WTC11 (cell line): Measurements from ENCODE around the gene NRN1L. TPM values are rescaled to one million over a fixed set of nuclear protein-coding genes. Genes with fewer than 3 reads are reported as not detected.

Experiments
- ATAC-seq: fragments of 200-7000 bp; cut with Tn5 transposase; 2 replicates; pipeline ENCODE4 v1.10.0; 2021; ENCODE audit warnings: mild to moderate bottlenecking, moderate library complexity
- CTCF ChIA-PET: fragments of 300-600 bp; sonication (Branson Sonifier 250); formaldehyde crosslinking; loops from one replicate; lab custom pipeline; 2021; ENCODE audit warnings: antibody characterized with exemption; lab: Charles Lee
- POLR2A ChIA-PET: fragments of 350-600 bp; sonication (Branson Sonifier 250); formaldehyde crosslinking; loops from one replicate; lab custom pipeline; 2021; ENCODE audit warnings: antibody characterized with exemption; lab: Charles Lee
- DNase-seq: peaks from one replicate; pipeline ENCODE4 v3.0.0; 2021; ENCODE audit warnings: low spot score
- H3K27ac Mint-ChIP-seq: 2 replicates; pipeline ENCODE4 v1.8.0; 2021; ENCODE audit warnings: mixed read lengths
- H3K27me3 Mint-ChIP-seq: 2 replicates; pipeline ENCODE4 v1.8.0; 2021; ENCODE audit warnings: low read depth, mild to moderate bottlenecking, moderate library complexity, mixed read lengths
- H3K36me3 Mint-ChIP-seq: 2 replicates; pipeline ENCODE4 v1.8.0; 2021; ENCODE audit warnings: mixed read lengths
- H3K4me1 Mint-ChIP-seq: 2 replicates; pipeline ENCODE4 v1.8.0; 2022; ENCODE audit warnings: mixed read lengths
- H3K4me3 Mint-ChIP-seq: 2 replicates; pipeline ENCODE4 v1.8.0; 2021; ENCODE audit warnings: mild to moderate bottlenecking, moderate library complexity, mixed read lengths
- H3K9me3 Mint-ChIP-seq: 2 replicates; pipeline ENCODE4 v1.8.0; 2021; ENCODE audit warnings: mixed read lengths
- ESRRA ChIP-seq: sonication (generic); formaldehyde crosslinking; IDR thresholded peaks from 2 replicates; pipeline ENCODE4 v1.8.1; 2022; ENCODE audit warnings: mild to moderate bottlenecking, missing genetic modification reagents, borderline replicate concordance
- FOXP1 ChIP-seq: sonication (generic); formaldehyde crosslinking; IDR thresholded peaks from 2 replicates; pipeline ENCODE4 v1.8.0; 2022; ENCODE audit warnings: missing genetic modification reagents, mild to moderate bottlenecking, moderate library complexity, borderline replicate concordance
- JAZF1 ChIP-seq: fragments of 250-450 bp; sonication (Bioruptor Pico); IDR thresholded peaks from 2 replicates; pipeline ENCODE4 v1.9.0; 2021; ENCODE audit warnings: moderate library complexity, mild to moderate bottlenecking, inconsistent platforms
- NFE2L1 ChIP-seq: sonication (generic); formaldehyde crosslinking; IDR thresholded peaks from 2 replicates; pipeline ENCODE4 v1.8.1; 2023; ENCODE audit warnings: missing genetic modification reagents
- OVOL2 ChIP-seq: fragments of 250-450 bp; sonication (Bioruptor Pico); IDR thresholded peaks from 2 replicates; pipeline ENCODE4 v1.9.0; 2021; ENCODE audit warnings: mild to moderate bottlenecking, borderline replicate concordance
- TCF7 ChIP-seq: sonication (generic); formaldehyde crosslinking; IDR thresholded peaks from 2 replicates; pipeline ENCODE4 v1.8.0; 2022; ENCODE audit warnings: mild to moderate bottlenecking, low read depth, missing genetic modification reagents, moderate library complexity
- ZBTB21 ChIP-seq: sonication (generic); formaldehyde crosslinking; IDR thresholded peaks from 2 replicates; pipeline ENCODE4 v1.8.1; 2023; ENCODE audit warnings: mild to moderate bottlenecking, missing genetic modification reagents, borderline replicate concordance
- ZNF138 ChIP-seq: sonication (generic); formaldehyde crosslinking; conservative IDR thresholded peaks from 2 replicates; pipeline ENCODE4 v1.8.1; 2022; ENCODE audit warnings: mild to moderate bottlenecking, moderate library complexity, missing genetic modification reagents
- ZNF263 ChIP-seq: sonication (generic); formaldehyde crosslinking; IDR thresholded peaks from 2 replicates; pipeline ENCODE4 v1.8.1; 2022; ENCODE audit warnings: low read depth, mild to moderate bottlenecking, moderate library complexity, missing genetic modification reagents
- ZNF317 ChIP-seq: sonication (generic); formaldehyde crosslinking; IDR thresholded peaks from 2 replicates; pipeline ENCODE4 v1.8.1; 2023; ENCODE audit warnings: low read depth, mild to moderate bottlenecking, moderate library complexity, missing genetic modification reagents, borderline replicate concordance
- total RNA-seq: library from RNA; stranded (reverse); gene quantifications from 3 replicates; pipeline ENCODE4 v1.2.3, GENCODE V29; 2021
- TF ChIP-seq, protein P1 (sequence below): sonication (generic); formaldehyde crosslinking; IDR thresholded peaks from 2 replicates; pipeline ENCODE4 v1.8.1; 2022; ENCODE audit warnings: low read depth, missing genetic modification reagents, borderline replicate concordance
- TF ChIP-seq, protein P2 (sequence below): sonication (generic); formaldehyde crosslinking; IDR thresholded peaks from 2 replicates; pipeline ENCODE4 v1.8.1; 2022; ENCODE audit warnings: low read depth, mild to moderate bottlenecking, moderate library complexity, missing genetic modification reagents, borderline replicate concordance
- TF ChIP-seq, protein P3 (sequence below): fragments of 250-450 bp; sonication (Bioruptor Pico); IDR thresholded peaks from 2 replicates; pipeline ENCODE4 v1.8.0; 2021; ENCODE audit warnings: mild to moderate bottlenecking
- TF ChIP-seq, protein P4 (sequence below): sonication (generic); formaldehyde crosslinking; IDR thresholded peaks from 2 replicates; pipeline ENCODE4 v1.8.0; 2023; ENCODE audit warnings: mild to moderate bottlenecking, missing genetic modification reagents
- TF ChIP-seq, protein P5 (sequence below): sonication (generic); formaldehyde crosslinking; IDR thresholded peaks from 2 replicates; pipeline ENCODE4 v1.8.1; 2023; ENCODE audit warnings: mild to moderate bottlenecking, missing genetic modification reagents, moderate library complexity
- TF ChIP-seq, protein P6 (sequence below): fragments of 250-450 bp; sonication (Bioruptor Pico); IDR thresholded peaks from 2 replicates; pipeline ENCODE4 v1.9.0; 2021; ENCODE audit warnings: moderate library complexity, mild to moderate bottlenecking, inconsistent platforms, borderline replicate concordance
- TF ChIP-seq, protein P7 (sequence below): sonication (generic); formaldehyde crosslinking; IDR thresholded peaks from 2 replicates; pipeline ENCODE4 v1.8.0; 2022; ENCODE audit warnings: missing genetic modification reagents
- TF ChIP-seq, protein P8 (sequence below): sonication (generic); formaldehyde crosslinking; conservative IDR thresholded peaks from 2 replicates; pipeline ENCODE4 v1.8.1; 2022; ENCODE audit warnings: mild to moderate bottlenecking, missing genetic modification reagents

The NRN1L gene
- total RNA-seq, 1 experiment from 2014 or later: 12.4 TPM

DNA sequence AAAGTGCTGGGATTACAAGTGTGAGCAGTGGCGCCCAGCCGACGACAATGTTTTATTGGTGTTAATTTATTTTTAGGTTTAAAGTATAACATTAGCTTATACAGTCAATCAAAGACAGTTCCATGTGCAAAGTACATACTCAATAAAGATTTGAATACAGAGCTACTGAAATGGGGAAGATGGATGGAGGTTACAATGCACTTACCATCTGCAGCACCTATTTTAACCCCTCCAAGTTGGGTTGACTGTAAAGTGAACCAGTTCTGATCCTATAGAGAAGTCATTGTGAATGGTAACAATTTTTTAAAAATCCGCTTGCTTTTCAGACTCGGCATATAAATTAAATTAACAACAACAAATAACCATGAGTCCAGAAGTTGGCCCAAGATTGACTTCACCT lies 7.7 kb downstream of the NRN1L start (continued):
- TF ChIP-seq, protein P1, sequence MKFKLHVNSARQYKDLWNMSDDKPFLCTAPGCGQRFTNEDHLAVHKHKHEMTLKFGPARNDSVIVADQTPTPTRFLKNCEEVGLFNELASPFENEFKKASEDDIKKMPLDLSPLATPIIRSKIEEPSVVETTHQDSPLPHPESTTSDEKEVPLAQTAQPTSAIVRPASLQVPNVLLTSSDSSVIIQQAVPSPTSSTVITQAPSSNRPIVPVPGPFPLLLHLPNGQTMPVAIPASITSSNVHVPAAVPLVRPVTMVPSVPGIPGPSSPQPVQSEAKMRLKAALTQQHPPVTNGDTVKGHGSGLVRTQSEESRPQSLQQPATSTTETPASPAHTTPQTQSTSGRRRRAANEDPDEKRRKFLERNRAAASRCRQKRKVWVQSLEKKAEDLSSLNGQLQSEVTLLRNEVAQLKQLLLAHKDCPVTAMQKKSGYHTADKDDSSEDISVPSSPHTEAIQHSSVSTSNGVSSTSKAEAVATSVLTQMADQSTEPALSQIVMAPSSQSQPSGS (CRISPR knock-in tag): no peak
- TF ChIP-seq ZNF317 (CRISPR knock-in tag): no peak

DNA sequence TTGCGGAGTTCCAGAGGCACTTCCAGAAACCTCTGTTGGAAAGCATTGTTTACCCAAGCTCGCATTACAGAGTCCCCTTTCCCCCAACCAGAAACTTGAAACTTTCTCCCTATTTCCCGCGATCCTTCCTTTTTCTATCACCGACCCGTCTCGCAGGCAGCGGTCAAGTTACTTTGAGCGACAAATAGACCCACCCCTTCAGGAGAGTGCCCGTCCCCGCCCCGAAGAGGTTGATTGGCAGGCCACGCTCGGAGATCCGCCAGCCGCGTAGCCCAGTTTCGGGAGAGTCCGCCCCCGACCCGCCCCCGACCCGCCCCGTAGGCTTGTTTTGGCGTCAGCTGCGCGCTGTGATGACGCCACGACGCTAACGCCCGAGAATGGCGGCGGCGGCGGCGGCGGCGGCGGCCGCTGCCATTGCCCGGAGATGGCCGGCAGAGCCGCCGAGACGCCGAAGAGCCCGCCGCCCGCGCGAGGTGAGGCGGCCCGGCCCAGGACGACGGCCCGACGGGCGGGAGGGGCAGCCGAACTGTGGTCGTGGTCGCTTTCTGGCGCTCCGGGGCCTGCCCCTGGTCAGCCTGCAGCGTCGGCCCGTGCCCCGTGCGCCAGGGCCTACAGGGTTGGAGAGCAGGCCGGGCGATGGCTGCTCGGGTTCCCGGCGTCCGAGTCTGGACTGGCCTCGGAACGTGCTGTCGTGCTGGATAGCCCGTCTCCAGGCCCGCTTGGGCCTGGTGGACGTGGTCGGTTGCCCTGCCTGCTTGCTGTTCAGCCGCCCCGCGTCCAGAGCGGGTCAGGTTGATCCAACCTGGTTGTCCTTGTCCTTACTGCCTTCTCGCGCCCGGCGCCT lies 8.4 kb downstream of the NRN1L start, which contains the start of gene PSKH1:
PSKH1 (plus strand) TSS at position 356 of the 844 bp plus-strand sequence. CDS start 15,496 bp downstream, outside the sequence.
- DNase-seq (peak; percentile 98), ATAC-seq (peak; percentile 99)
- Mint-ChIP-seq H3K4me3 (peak within 1 kb of the TSS; percentile 97), H3K27ac (peak within 1 kb of the TSS; percentile 99), H3K36me3 (no peaks in the 10 kb centered on the region), H3K27me3 (no peaks in the 10 kb centered on the region), H3K4me1 (peaks cover 15% of the 10 kb centered on the region), H3K9me3 (no peaks in the 10 kb centered on the region)
- POLR2A ChIA-PET: interaction anchor here (0.7 to 2.3 kb wide), 6 partner anchors 9 to 331 kb away, joined by 3 to 9 read pairs (median 3); partner anchors contain the start of genes CTCF and NRN1L
- CTCF ChIA-PET: interaction anchor here (0.6 to 3.5 kb wide), 8 partner anchors 9 to 249 kb away, joined by 3 to 34 read pairs (median 3); partner anchors contain the start of gene NRN1L
- peak; percentile 76; the same call in 1 of the 2 replicates for TF ChIP-seq FOXP1 (CRISPR knock-in tag)
- TF ChIP-seq, protein P2, sequence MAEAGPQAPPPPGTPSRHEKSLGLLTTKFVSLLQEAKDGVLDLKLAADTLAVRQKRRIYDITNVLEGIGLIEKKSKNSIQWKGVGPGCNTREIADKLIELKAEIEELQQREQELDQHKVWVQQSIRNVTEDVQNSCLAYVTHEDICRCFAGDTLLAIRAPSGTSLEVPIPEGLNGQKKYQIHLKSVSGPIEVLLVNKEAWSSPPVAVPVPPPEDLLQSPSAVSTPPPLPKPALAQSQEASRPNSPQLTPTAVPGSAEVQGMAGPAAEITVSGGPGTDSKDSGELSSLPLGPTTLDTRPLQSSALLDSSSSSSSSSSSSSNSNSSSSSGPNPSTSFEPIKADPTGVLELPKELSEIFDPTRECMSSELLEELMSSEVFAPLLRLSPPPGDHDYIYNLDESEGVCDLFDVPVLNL (CRISPR knock-in tag): no peak
- TF ChIP-seq TCF7 (CRISPR knock-in tag): no peak
- no peak for TF ChIP-seq ZNF138 (CRISPR knock-in tag)
- no peak for TF ChIP-seq OVOL2 (CRISPR knock-in tag)
- TF ChIP-seq, protein P3, sequence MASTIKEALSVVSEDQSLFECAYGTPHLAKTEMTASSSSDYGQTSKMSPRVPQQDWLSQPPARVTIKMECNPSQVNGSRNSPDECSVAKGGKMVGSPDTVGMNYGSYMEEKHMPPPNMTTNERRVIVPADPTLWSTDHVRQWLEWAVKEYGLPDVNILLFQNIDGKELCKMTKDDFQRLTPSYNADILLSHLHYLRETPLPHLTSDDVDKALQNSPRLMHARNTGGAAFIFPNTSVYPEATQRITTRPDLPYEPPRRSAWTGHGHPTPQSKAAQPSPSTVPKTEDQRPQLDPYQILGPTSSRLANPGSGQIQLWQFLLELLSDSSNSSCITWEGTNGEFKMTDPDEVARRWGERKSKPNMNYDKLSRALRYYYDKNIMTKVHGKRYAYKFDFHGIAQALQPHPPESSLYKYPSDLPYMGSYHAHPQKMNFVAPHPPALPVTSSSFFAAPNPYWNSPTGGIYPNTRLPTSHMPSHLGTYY (CRISPR knock-in tag): no peak
- TF ChIP-seq, protein P4, sequence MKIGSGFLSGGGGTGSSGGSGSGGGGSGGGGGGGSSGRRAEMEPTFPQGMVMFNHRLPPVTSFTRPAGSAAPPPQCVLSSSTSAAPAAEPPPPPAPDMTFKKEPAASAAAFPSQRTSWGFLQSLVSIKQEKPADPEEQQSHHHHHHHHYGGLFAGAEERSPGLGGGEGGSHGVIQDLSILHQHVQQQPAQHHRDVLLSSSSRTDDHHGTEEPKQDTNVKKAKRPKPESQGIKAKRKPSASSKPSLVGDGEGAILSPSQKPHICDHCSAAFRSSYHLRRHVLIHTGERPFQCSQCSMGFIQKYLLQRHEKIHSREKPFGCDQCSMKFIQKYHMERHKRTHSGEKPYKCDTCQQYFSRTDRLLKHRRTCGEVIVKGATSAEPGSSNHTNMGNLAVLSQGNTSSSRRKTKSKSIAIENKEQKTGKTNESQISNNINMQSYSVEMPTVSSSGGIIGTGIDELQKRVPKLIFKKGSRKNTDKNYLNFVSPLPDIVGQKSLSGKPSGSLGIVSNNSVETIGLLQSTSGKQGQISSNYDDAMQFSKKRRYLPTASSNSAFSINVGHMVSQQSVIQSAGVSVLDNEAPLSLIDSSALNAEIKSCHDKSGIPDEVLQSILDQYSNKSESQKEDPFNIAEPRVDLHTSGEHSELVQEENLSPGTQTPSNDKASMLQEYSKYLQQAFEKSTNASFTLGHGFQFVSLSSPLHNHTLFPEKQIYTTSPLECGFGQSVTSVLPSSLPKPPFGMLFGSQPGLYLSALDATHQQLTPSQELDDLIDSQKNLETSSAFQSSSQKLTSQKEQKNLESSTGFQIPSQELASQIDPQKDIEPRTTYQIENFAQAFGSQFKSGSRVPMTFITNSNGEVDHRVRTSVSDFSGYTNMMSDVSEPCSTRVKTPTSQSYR: no peak
- 0 out of 2 replicates have a peak, but pooled peaks have one; percentile 38 for TF ChIP-seq ZNF317 (CRISPR knock-in tag)
- no peak for TF ChIP-seq ESRRA (CRISPR knock-in tag)
- 0 out of 2 replicates have a peak, but pooled peaks have one; percentile 27 for TF ChIP-seq ZNF263 (CRISPR knock-in tag)
- TF ChIP-seq, protein P5, sequence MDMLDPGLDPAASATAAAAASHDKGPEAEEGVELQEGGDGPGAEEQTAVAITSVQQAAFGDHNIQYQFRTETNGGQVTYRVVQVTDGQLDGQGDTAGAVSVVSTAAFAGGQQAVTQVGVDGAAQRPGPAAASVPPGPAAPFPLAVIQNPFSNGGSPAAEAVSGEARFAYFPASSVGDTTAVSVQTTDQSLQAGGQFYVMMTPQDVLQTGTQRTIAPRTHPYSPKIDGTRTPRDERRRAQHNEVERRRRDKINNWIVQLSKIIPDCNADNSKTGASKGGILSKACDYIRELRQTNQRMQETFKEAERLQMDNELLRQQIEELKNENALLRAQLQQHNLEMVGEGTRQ: no peak
- no peak for TF ChIP-seq JAZF1 (CRISPR knock-in tag)
- TF ChIP-seq NFE2L1: no peak
- TF ChIP-seq, protein P6, sequence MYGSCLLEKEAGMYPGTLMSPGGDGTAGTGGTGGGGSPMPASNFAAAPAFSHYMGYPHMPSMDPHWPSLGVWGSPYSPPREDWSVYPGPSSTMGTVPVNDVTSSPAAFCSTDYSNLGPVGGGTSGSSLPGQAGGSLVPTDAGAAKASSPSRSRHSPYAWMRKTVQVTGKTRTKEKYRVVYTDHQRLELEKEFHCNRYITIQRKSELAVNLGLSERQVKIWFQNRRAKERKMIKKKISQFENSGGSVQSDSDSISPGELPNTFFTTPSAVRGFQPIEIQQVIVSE (CRISPR knock-in tag): no peak
- TF ChIP-seq, protein P7, sequence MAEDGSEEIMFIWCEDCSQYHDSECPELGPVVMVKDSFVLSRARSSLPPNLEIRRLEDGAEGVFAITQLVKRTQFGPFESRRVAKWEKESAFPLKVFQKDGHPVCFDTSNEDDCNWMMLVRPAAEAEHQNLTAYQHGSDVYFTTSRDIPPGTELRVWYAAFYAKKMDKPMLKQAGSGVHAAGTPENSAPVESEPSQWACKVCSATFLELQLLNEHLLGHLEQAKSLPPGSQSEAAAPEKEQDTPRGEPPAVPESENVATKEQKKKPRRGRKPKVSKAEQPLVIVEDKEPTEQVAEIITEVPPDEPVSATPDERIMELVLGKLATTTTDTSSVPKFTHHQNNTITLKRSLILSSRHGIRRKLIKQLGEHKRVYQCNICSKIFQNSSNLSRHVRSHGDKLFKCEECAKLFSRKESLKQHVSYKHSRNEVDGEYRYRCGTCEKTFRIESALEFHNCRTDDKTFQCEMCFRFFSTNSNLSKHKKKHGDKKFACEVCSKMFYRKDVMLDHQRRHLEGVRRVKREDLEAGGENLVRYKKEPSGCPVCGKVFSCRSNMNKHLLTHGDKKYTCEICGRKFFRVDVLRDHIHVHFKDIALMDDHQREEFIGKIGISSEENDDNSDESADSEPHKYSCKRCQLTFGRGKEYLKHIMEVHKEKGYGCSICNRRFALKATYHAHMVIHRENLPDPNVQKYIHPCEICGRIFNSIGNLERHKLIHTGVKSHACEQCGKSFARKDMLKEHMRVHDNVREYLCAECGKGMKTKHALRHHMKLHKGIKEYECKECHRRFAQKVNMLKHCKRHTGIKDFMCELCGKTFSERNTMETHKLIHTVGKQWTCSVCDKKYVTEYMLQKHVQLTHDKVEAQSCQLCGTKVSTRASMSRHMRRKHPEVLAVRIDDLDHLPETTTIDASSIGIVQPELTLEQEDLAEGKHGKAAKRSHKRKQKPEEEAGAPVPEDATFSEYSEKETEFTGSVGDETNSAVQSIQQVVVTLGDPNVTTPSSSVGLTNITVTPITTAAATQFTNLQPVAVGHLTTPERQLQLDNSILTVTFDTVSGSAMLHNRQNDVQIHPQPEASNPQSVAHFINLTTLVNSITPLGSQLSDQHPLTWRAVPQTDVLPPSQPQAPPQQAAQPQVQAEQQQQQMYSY (CRISPR knock-in tag): no peak; the same call in 1 of the 2 replicates
- TF ChIP-seq, protein P8, sequence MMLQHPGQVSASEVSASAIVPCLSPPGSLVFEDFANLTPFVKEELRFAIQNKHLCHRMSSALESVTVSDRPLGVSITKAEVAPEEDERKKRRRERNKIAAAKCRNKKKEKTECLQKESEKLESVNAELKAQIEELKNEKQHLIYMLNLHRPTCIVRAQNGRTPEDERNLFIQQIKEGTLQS (CRISPR knock-in tag): no peak
- no peak for TF ChIP-seq ZBTB21 (CRISPR knock-in tag)
